BJ (cell line): ENCODE measurements around the gene C1QL4. TPM values are rescaled to one million over a fixed set of nuclear protein-coding genes. Genes with fewer than 3 reads are reported as not detected.
A peak's percentile ranks its signal among the peaks of the same experiment; 100 is the strongest.

Experiments used
- CTCF ChIA-PET: fragments of 350-600 bp; formaldehyde crosslinking; extraction: SDS; loops from one replicate; lab custom pipeline; 2021; ENCODE audit warnings: antibody characterized with exemption, inconsistent platforms; lab: Yijun Ruan, JAX
- POLR2A ChIA-PET: fragments of 300-600 bp; sonication (Branson Sonifier 250); formaldehyde crosslinking; extraction: SDS; loops from one replicate; lab custom pipeline; 2021; ENCODE audit warnings: antibody characterized with exemption; lab: Charles Lee
- DNase-seq: peaks from one replicate; pipeline ENCODE4 v3.0.0-alpha.2; 2011; ENCODE audit warnings: low read depth
- H3K27me3 ChIP-seq: 2 replicates; pipeline ENCODE4 v1.6.0; 2011; ENCODE audit warnings: low read length; ENCODE audit not compliant: control insufficient read depth, insufficient read depth
- H3K36me3 ChIP-seq: 2 replicates; pipeline ENCODE4 v1.5.1; 2011; ENCODE audit warnings: low read length; ENCODE audit not compliant: control insufficient read depth, insufficient read depth
- H3K4me3 ChIP-seq: 2 replicates; pipeline ENCODE4 v1.5.1; 2011; ENCODE audit warnings: low read depth, mild to moderate bottlenecking, control low read depth, low read length
- CTCF ChIP-seq: IDR thresholded peaks from 2 replicates; pipeline ENCODE4 v1.5.1; 2011; ENCODE audit warnings: low read depth, mild to moderate bottlenecking, control low read depth, inconsistent platforms, low read length, moderate library complexity; ENCODE audit not compliant: insufficient read depth
- polyA plus RNA-seq: library from polyadenylated mRNA; depleted of rRNA; stranded (reverse); fragments of >200 nt; gene quantifications from 2 replicates; pipeline ENCODE4 v1.2.3, GENCODE V29; 2011

C1QL4 gene
- polyA plus RNA-seq, 1 experiment: not detected

DNA sequence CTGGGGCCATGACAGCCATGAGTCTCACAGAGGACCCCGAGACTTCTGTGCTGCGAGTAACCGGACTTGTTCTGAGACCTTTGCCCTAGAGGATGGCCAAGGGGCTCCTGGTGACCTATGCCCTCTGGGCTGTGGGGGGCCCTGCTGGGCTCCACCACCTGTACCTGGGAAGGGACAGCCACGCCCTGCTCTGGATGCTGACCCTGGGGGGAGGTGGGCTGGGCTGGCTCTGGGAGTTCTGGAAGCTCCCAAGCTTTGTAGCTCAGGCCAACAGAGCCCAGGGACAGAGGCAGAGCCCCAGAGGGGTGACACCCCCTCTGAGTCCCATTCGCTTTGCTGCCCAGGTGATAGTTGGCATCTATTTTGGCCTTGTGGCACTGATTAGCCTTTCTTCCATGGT is 11.8 kb upstream of the C1QL4 start:
- Histone ChIP-seq H3K36me3 (no peaks in the 10 kb centered on the region), H3K4me3 (no peak overlapping the region), H3K27me3 (peaks cover 24% of the 10 kb centered on the region)
- CTCF ChIA-PET: interaction anchor here (1.1 to 4.7 kb wide), 9 partner anchors 9 to 180 kb away, joined by 4 to 78 read pairs (median 12); no protein-coding TSS in a partner anchor
- no peak for DNase-seq
- no peak for TF ChIP-seq CTCF
- POLR2A ChIA-PET: no interaction called here

DNA sequence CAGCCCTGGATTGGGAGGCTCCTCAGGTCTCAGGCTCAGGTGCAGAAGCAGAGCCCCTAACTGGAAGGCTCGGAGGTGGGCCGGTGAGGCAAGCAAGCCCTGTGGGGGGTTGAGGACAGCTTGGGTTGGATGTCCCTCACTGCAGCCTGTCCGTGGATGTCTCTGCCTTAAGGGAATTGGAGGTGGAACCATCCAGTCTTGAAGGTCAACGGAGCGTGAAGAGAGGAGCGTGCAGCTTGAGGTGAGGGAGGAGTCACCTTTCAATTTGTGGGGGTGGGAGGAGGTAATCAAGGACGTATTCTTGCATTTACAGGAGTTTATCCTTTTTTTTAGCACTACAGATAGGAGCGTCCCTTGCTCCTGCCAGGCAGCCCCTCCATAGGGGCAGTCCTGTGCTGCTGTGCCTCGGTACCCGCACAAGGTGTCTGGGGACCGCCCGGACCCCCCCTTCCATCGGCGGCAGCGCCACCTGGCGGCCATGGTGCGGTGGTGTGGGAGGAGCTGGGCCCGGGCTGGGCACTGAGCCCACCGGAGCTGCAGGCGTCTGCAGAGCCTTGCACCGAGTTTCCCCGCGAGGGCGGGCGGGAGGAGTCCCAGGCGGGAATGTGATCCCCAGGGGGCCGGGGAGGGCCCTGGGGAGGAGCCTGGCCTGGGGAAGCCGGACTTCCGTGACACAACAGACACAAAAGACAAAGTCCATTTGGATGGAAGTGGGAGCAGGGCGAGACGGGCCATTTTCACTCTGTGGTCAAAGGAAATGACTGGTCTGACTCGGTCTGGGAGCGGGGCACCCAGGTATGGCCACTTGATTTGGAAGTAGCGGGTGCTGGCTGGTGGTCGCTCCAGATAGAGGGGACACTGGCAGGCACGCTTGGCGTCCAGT is 10.6 kb upstream of the C1QL4 start:
- ChIA-PET CTCF (interaction anchor here (0.6 to 4.7 kb wide), 44 partner anchors 10 to 482 kb away, joined by 3 to 78 read pairs (median 4); partner anchors contain the start of genes C1QL4, PRPF40B, PRPH and SPATS2), POLR2A (no interaction called here)
- peak; percentile 95 for TF ChIP-seq CTCF
- H3K36me3 ChIP-seq: no peaks in the 10 kb centered on the region
- H3K4me3 ChIP-seq: peak overlapping the region; percentile 31
- no peak for DNase-seq
- peaks cover 35% of the 10 kb centered on the region for H3K27me3 ChIP-seq

GRCh38 chr12:49346659-49347310 is 9.8 kb upstream of the C1QL4 start, which contains the start of gene DNAJC22:
TSS of gene DNAJC22 (plus strand) at chr12:49346888. CDS start at chr12:49348873, 1,985 bp downstream.
- CTCF ChIA-PET: interaction anchor here (0.6 to 4.7 kb wide), 28 partner anchors 10 to 482 kb away, joined by 3 to 78 read pairs (median 6); partner anchors contain the start of genes C1QL4, PRPF40B, PRPH and SPATS2
- POLR2A ChIA-PET: no interaction called here
- Histone ChIP-seq H3K4me3 (peak within 1 kb of the TSS; percentile 31), H3K27me3 (peaks cover 40% of the 10 kb centered on the region), H3K36me3 (no peaks in the 10 kb centered on the region)
- TF ChIP-seq CTCF: no peak
- DNase-seq: no peak

GRCh38 chr12:49345825-49346658 is 9.1 kb upstream of the C1QL4 start:
- no peaks in the 10 kb centered on the region for H3K36me3 ChIP-seq
- TF ChIP-seq CTCF: no peak
- POLR2A ChIA-PET: no interaction called here
- peaks cover 46% of the 10 kb centered on the region for H3K27me3 ChIP-seq
- no peak for DNase-seq
- peak overlapping the region; percentile 26 for H3K4me3 ChIP-seq
- CTCF ChIA-PET: interaction anchor here (1.3 to 4.7 kb wide), 10 partner anchors 10 to 234 kb away, joined by 4 to 78 read pairs (median 34); partner anchors contain the start of genes C1QL4 and SPATS2
